PC-3 (cell line): ENCODE data around the gene ARHGAP18. TPM values are rescaled to one million over a fixed set of nuclear protein-coding genes. Genes with fewer than 3 reads are reported as not detected.

Experiments
- ATAC-seq: fragments of 200-7000 bp; cut with Tn5 transposase; 2 replicates; pipeline ENCODE4 v1.9.1; 2020; ENCODE audit warnings: mild to moderate bottlenecking, moderate library complexity
- BruUV-seq: library from RNA; stranded (reverse); fragments of 400-500 nt; replicated peaks from 2 replicates; lab custom pipeline; 2021; lab: Mats Ljungman, UMichigan
- CTCF ChIA-PET: fragments of 300-600 bp; sonication (Branson Sonifier 250); formaldehyde crosslinking; loops from one replicate; lab custom pipeline; 2022; ENCODE audit warnings: antibody characterized with exemption; lab: Charles Lee
- POLR2A ChIA-PET: fragments of 300-600 bp; sonication (Branson Sonifier 250); formaldehyde crosslinking; loops from one replicate; lab custom pipeline; 2022; ENCODE audit warnings: antibody characterized with exemption; ENCODE audit not compliant: unreplicated experiment; lab: Charles Lee
- DNase-seq: peaks from one replicate; pipeline ENCODE4 v3.0.0-alpha.2; 2015
- H2AFZ ChIP-seq: fragments of 300-600 bp; sonication (generic); 2 replicates; pipeline ENCODE4 v1.6.0; 2016; ENCODE audit warnings: antibody characterized with exemption, low read length
- H3F3A ChIP-seq: fragments of 300-600 bp; sonication (generic); one replicate; pipeline ENCODE4 v1.6.0; 2017; ENCODE audit warnings: antibody characterized with exemption, low read length, control low read depth, mild to moderate bottlenecking; ENCODE audit not compliant: unreplicated experiment
- H3K27ac ChIP-seq: fragments of 300-600 bp; sonication (generic); 2 replicates; pipeline ENCODE4 v1.5.1; 2016; ENCODE audit warnings: mild to moderate bottlenecking, low read length
- H3K27me3 ChIP-seq: fragments of 300-600 bp; sonication (generic); 2 replicates; pipeline ENCODE4 v1.6.1; 2016; ENCODE audit warnings: low read length, mixed read lengths
- H3K36me3 ChIP-seq: fragments of 300-600 bp; sonication (generic); 2 replicates; pipeline ENCODE4 v1.6.1; 2016; ENCODE audit warnings: low read depth, mixed run types, low read length, mixed read lengths
- H3K4me1 ChIP-seq: fragments of 300-600 bp; sonication (generic); 2 replicates; pipeline ENCODE4 v1.5.1; 2016; ENCODE audit warnings: low read length; ENCODE audit not compliant: insufficient read depth
- H3K4me2 ChIP-seq: fragments of 300-600 bp; sonication (generic); 2 replicates; pipeline ENCODE4 v1.6.0; 2016; ENCODE audit warnings: low read length
- H3K4me3 ChIP-seq: fragments of 300-600 bp; sonication (generic); 2 replicates; pipeline ENCODE4 v1.5.1; 2016; ENCODE audit warnings: mild to moderate bottlenecking, low read length, mixed read lengths
- H3K79me2 ChIP-seq: fragments of 300-600 bp; sonication (generic); 2 replicates; pipeline ENCODE4 v1.6.1; 2017; ENCODE audit warnings: low read length, mixed read lengths
- H3K9ac ChIP-seq: fragments of 300-600 bp; sonication (generic); 2 replicates; pipeline ENCODE4 v1.6.0; 2016; ENCODE audit warnings: mild to moderate bottlenecking, low read length
- H3K9me2 ChIP-seq: fragments of 300-600 bp; sonication (generic); replicated peaks from 2 replicates; pipeline ENCODE4 v1.6.1; 2016; ENCODE audit warnings: mixed run types, low read length, mixed read lengths
- H3K9me3 ChIP-seq: fragments of 300-600 bp; sonication (generic); 2 replicates; pipeline ENCODE4 v1.6.1; 2016; ENCODE audit warnings: low read length, mixed read lengths
- H4K20me1 ChIP-seq: fragments of 300-600 bp; sonication (generic); 2 replicates; pipeline ENCODE4 v1.6.1; 2016; ENCODE audit warnings: low read length, mixed read lengths
- CTCF ChIP-seq: fragments of 300-600 bp; sonication (generic); conservative IDR thresholded peaks from 2 replicates; pipeline ENCODE4 v1.5.1; 2017; ENCODE audit warnings: antibody characterized with exemption, low read depth, mild to moderate bottlenecking, low read length
- EZH2 ChIP-seq: fragments of 300-600 bp; sonication (generic); IDR thresholded peaks from one replicate; pipeline ENCODE4 v1.6.1; 2017; ENCODE audit warnings: antibody characterized with exemption, mild to moderate bottlenecking, low read length; ENCODE audit not compliant: unreplicated experiment
- EZH2phosphoT487 ChIP-seq: fragments of 300-600 bp; sonication (generic); IDR thresholded peaks from 2 replicates; pipeline ENCODE4 v1.6.1; 2018; ENCODE audit warnings: mild to moderate bottlenecking, antibody characterized with exemption, low read length, borderline replicate concordance
- intact Hi-C: fragments of 100-400 bp; cut with micrococcal nuclease; formaldehyde crosslinking; loops from 2 replicates; pipeline ENCODE4 v1.9.0; 2023
- total RNA-seq: library from RNA; depleted of rRNA; stranded (reverse); fragments of >200 nt; gene quantifications from 2 replicates; pipeline ENCODE4 v1.2.3, GENCODE V29; 2014

ARHGAP18 gene
- total RNA-seq, 1 experiment from 2014 or later: 5.9 TPM

GRCh38 chr6:129704708-129705107 is 5.3 kb downstream of the ARHGAP18 start:
- no peak for ATAC-seq
- Histone ChIP-seq H3K36me3 (no peaks in the 10 kb centered on the region), H3K4me3 (no peak overlapping the region), H3K79me2 (peaks cover 15% of the 10 kb centered on the region), H3K9ac (no peak overlapping the region), H4K20me1 (no peaks in the 10 kb centered on the region), H3F3A (no peaks in the 10 kb centered on the region), H3K27ac (no peak overlapping the region), H3K27me3 (no peaks in the 10 kb centered on the region), H3K9me2 (no peaks in the 10 kb centered on the region), H3K9me3 (no peaks in the 10 kb centered on the region), H2AFZ (no peak overlapping the region), H3K4me2 (no peak overlapping the region), H3K4me1 (peaks cover 21% of the 10 kb centered on the region; the same call in 1 of the 2 replicates)
- TF ChIP-seq CTCF (no peak), EZH2phosphoT487 (no peak), EZH2 (no peak)
- intact Hi-C loops: no loop called here
- POLR2A ChIA-PET: no interaction called here
- no peak for DNase-seq
- BruUV-seq: no TSS peak
- CTCF ChIA-PET: no interaction called here

GRCh38 chr6:129701721-129702455 is 8.1 kb downstream of the ARHGAP18 start:
- peaks cover 10% of the 10 kb centered on the region; the same call in 1 of the 2 replicates for H3K4me1 ChIP-seq
- no peak for DNase-seq
- no peaks in the 10 kb centered on the region for H3F3A ChIP-seq
- CTCF ChIA-PET: no interaction called here
- POLR2A ChIA-PET: no interaction called here
- no peaks in the 10 kb centered on the region for H4K20me1 ChIP-seq
- H2AFZ ChIP-seq: no peak overlapping the region
- no peak overlapping the region for H3K27ac ChIP-seq
- H3K9ac ChIP-seq: no peak overlapping the region
- H3K4me3 ChIP-seq: no peak overlapping the region
- TF ChIP-seq CTCF (no peak), EZH2phosphoT487 (no peak), EZH2 (no peak)
- H3K4me2 ChIP-seq: no peak overlapping the region
- H3K27me3 ChIP-seq: no peaks in the 10 kb centered on the region
- H3K9me2 ChIP-seq: no peaks in the 10 kb centered on the region
- intact Hi-C loops: no loop called here
- H3K79me2 ChIP-seq: no peaks in the 10 kb centered on the region
- ATAC-seq: no peak
- H3K36me3 ChIP-seq: no peaks in the 10 kb centered on the region
- H3K9me3 ChIP-seq: no peaks in the 10 kb centered on the region
- no TSS peak for BruUV-seq

GRCh38 chr6:129700666-129701065 is 9.3 kb downstream of the ARHGAP18 start:
- POLR2A ChIA-PET: no interaction called here
- H3K4me1 ChIP-seq: peaks cover 10% of the 10 kb centered on the region; the same call in 1 of the 2 replicates
- no peak overlapping the region for H3K4me2 ChIP-seq

More at GRCh38 chr6:129700666-129701065, 9.3 kb downstream of the ARHGAP18 start:
- H3K9me2 ChIP-seq: no peaks in the 10 kb centered on the region
- DNase-seq (no peak), ATAC-seq (no peak)
- H3K79me2 ChIP-seq: no peaks in the 10 kb centered on the region
- H3K27ac ChIP-seq: no peak overlapping the region
- no peaks in the 10 kb centered on the region for H3F3A ChIP-seq
- no peaks in the 10 kb centered on the region for H3K27me3 ChIP-seq
- no TSS peak for BruUV-seq
- TF ChIP-seq EZH2 (no peak), EZH2phosphoT487 (no peak)
- H3K4me3 ChIP-seq: no peak overlapping the region
- no peaks in the 10 kb centered on the region for H3K9me3 ChIP-seq
- no peak overlapping the region for H3K9ac ChIP-seq
- intact Hi-C loops: no loop called here
- CTCF ChIA-PET: no interaction called here
- H2AFZ ChIP-seq: no peak overlapping the region
- H4K20me1 ChIP-seq: no peaks in the 10 kb centered on the region
- no peaks in the 10 kb centered on the region for H3K36me3 ChIP-seq
